GM21367 (cell line): Measurements from ENCODE around the gene SNX20.

Experiments
- ATAC-seq: cut with Tn5 transposase; IDR thresholded peaks from one replicate; pipeline ENCODE4 v1.9.1; 2021; ENCODE audit not compliant: unreplicated experiment

SNX20 gene

DNA sequence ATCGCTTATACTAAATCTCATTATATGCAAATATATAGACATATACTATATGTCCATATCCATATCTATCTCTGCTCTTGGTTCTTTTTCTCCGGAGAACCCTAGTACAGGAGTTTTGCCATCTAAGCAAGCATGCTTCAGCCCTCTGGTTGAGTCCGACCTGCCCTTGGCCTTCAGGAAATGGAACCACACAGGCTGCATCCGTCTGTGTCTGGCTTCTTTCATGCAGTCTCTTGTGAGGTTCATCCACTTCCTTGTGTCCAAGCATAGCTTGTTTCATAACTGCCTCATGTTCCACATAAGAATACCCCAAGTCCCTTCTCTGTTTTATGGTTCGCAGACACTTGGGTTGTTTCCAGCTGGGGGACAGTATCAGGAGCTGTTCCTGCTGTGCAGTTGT is 16.8 kb downstream of the SNX20 start:
- no peak for ATAC-seq

DNA sequence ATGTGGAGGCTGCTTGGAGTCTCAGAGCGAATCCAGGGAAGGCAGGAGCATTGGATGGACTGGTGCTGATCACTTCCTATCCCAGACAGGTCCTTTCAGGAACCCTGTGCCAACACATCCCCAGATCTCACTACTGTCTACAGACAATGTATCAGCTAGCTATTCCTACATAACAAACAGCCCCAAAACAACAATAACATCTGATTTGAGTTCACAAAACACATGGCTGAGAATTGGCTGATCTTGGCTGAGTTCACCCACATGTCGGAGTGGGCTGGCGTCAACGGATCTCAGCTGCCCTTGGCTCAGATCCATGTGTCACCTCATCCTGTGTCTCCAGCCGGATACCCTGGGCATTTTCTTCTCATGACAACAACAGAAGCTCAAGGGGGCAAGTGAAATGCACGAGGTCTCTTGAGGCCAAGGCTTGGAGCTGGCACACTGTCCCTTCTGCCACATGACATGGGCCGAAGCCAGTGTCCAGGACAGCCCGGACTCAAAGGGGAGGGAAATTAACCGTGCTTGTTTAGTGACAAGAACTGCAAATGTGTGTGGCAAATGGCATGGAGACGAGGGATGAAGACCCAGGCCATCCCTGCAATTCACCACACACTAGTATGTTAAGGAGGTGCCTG is 18.7 kb downstream of the SNX20 start:
- ATAC-seq: no peak

DNA sequence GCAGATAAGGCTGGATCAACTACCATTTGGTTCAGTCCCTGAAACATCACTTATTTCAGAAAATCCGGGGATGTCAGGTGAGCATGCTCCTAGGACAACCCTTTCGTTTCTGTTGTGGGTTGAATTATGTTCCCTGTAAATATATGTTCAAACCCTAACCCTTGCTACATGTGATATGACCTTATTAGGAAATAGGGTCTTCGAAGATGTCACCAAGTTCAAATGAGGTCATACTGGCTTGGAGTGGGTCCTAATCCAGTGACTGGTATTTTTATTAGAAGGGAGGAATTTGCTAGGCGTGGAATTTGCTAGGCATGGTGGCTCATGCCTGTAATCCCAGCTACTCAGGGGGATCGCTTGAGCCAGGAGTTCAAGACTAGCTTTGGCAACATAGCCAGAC is 21.3 kb downstream of the SNX20 start:
- no peak for ATAC-seq

DNA sequence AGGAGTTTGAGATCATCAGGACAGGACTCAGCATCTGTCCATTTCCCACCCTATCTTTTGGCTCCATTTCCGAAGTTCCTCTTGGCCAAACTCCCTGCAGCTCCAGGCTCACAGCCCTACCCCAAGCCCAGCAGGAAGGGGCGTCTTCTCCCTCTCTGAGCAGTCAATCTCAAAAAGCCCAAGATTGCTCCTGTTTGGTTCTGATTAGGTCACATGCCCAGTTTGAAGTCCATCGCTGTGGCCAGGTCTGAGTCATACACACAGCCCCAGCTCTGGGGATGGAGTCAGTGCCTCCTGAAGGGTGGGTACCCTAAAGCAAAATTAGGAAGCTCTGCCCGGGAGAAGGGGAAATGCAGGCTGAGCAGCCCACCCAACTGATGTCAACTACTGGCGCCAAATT is 23.9 kb downstream of the SNX20 start:
- ATAC-seq: no peak

DNA sequence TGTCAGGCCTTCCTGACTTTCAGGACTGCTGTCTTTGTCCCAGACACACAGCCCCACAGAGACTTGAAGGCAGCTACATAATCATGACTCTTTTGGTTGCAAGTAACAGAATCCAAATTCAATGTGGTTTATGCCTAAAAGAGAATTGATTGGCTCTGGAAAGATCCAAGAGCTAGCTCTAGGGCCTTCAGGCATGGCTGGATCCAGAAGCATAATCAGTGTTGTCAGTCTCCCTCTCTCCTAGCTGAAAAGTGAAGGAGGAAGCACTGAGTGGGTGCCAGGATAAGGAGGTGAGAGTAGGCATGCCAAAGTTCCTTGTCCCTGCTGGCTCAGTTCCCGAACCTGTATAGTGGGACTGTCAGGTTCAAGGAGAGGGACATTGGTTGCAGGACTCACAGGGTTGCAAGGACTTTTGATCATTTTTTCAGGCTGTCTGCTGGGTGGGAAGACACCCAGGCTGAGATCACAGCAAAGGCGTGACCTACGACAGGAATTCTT is 25.5 kb downstream of the SNX20 start:
- no peak for ATAC-seq

DNA sequence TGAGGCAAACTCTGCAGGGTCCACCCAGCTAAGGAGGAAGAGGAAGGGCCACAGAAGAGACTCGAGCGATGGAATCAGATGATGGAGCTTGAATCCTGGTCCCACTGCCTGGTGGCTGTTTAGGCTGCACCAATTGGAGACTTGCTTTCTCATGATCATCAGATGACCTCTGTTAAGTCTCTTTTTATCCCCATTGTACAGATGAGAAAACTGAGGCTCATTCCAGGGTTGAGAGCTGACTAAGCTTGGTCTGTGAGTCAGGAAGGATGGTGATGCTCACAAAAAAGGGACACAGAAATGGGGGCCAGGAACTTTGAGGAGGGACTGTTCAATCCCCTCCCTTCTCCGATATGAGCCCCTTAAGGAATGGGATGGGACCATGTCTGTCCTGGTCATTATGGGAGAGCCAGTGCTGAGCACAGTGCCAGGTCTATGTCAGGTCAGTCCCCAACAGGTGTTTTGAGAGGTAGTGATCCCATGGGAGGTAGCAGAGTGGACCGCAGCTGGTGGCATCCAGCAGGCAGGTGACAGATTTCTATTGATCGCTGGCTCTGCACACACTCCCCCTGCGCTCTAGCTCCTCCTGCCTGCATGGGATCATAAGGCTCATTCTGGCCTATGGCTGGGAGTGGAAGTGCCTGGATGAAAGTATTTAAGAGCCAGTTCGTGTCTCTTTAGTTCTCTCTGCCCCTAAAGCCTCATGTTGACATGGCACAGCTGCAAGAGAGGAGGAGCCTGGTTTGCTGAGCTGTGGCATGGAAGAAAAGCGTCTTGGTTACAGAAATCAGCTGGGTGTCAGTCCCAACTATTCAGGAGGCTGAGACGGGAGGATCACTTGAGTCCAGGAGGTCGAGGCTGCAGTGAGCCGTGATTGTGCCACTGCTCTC is 27.2 kb downstream of the SNX20 start:
- ATAC-seq: no peak

DNA sequence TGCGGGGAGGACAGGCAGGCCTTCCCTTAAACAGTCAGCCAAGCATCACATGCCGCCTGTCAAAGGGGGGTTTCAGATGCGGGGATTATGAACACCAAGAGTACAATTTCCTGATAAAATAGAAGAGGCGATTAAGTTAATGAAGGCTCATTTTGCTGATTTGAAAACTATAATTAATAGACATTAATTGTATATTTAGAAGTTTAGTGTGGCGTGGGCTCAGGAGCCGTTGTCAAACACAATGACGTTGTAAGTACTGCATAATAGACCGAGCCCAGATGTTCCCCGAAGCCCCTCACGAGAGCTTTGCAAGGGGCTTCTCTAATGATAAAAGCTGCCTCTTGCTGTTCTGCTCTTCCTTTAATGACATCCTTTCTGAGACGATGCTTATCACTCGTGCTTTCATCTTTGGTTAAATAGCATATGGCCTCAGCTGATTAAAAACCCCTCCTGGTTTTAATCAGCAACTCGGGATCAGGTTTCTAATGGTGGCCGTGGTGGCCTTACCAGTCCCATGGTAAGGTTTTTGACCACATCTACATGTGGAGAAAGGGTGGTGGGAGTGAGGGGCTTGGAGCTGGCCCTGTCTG is 28.2 kb downstream of the SNX20 start:
- ATAC-seq: no peak

DNA sequence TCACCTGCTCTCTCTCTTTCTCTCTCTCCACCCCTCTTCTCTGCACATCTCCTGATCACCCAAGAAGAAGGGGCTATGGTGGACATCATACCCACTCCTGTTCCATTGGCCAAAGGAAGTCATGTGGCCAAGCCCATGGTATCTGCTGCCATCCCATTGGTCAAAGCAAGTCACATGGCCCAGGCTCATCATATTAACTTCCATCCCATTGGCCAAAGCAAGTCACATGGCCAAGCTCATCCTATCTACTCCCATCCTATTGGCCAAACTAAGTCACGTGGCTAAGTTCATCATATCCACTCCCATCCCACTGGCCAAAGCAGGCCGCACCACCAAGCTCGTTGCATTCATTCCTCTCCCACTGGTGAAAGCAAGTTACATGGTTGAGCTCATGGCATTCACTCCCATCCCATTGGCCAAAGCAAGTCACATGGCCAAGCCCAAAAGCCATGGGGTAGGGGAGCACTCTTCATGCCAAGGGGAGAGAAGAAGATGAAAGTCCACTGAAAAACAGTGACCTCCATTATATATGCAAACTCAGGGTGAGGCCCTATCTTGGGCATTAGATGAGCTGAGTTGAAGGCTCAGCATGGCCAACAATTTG is 29.2 kb downstream of the SNX20 start:
- ATAC-seq: no peak

DNA sequence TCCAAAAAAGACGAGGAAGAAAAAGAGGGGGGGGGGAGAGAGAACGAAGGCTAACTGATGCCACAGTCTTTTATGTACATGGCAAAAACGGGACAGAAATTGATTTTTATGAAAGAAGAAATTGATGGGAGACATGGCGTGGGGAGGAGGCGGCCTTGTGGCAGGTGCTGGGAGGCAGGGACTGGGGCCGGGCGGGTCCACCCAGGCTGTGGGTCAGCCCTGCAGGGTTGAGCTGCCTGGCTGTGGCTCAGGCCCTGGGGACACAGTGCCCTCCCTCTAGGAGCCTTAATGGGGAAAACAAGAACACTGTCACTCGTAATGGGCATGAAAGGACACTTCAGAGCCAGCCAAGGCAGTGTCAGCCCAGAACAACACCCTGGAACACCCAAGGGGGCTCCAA is 34.8 kb downstream of the SNX20 start:
- no peak for ATAC-seq

DNA sequence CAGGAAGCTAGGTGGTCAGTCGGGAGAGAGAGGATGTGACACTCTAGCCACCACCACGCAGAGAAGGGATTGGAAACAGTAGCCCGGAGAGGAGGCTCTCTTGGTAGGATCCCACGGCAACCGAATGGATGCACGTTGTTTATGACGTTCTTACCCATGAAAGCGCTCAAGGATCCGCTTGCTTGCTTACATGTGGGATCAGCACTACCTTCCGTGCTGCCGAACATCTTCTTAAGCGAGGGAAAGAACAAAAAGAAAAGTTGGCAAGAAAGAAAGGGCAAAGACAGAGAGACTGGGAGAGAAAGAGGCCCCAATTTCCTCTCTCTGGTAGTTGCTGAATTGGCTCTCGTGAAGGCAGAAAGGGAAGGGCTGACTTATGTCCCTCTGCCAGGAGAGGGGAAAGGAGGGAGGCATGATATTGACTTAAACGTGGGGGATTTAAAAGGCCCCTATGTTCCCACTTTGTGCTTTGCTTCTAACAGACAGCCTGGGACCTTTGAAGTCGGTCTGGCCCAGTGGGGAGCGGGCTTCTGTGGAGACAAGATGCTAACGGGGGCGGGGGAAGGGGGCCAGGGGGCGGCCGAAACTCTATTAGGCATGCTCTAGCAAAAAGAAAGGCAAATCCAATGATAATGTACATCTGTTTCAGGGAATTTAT is 35.4 kb downstream of the SNX20 start:
- no peak for ATAC-seq

DNA sequence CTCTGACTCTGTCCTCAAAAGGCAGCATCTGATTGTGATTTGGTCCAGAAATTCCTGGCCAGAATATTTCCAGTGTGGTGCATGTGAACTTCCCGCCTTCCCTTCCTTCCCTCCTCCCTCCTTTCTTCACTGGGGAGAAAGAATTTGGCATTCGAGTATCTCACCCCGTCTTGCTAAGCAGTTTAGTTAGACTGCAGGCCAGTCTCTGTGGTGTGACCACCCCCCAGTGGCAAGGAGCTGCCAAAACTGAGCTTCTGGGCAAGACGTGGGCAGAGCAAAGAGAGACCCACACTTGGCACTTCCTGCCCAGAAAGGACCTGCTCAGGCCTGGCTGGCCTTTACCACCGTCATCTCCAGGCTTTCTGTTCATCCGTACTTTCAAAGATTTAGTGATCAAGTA is 36.4 kb downstream of the SNX20 start:
- no peak for ATAC-seq

DNA sequence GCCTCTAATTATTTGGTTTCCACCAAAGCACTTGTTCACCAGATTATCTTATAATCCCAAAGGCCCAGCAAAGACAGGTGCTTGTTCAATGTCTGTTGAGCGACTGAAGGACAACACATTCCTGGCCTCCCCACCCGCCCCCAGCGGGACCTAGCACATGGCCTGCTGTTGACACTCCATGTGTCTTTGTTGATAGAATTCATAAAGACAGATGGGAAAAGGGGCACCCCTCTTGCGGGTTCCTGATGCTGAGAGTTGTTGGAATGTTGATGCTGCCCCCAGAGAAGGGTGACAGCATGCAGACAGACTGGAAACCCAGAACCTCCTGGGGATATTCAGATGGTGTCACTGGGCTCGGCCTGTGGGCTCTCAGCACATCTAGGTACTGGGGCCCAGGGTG is 36.9 kb downstream of the SNX20 start:
- ATAC-seq: no peak

DNA sequence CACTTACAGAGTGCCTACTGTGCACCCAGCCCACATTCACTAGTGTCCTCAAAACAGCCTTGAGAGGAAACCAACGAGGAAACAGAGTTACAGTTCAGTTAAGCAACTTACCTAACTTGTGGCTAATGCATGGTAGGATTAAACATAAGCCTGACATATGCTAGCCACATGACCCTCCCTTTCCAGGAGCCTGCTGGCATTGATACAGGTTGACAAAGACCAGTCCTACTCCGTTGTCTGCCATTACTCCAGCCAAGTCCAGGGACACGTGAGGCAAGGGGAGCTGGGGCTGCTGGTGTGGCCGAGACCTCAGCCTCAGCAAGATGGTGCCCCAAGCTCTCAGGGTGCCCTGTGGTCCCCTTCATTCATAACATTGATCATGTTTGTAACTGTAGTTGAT is 37.9 kb downstream of the SNX20 start:
- ATAC-seq: no peak

DNA sequence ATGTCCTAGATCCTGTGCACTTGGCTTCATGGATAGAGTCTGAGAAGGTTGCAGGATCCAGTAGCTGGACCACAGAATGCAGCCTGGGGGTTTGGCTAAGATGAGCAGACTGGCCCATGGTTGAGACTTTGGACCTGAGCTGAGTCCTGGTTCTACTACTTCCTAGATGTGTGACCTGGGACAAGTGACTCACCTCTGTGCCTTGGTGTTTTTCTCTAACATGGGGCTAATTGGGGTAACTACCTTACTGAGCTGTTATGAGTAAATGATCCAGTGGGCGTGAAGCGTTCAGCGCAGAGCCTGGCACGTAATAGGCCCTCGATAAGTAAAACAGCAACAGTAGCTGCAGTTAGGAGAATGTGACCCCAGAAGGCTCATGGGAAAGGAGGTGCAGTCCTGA is 38.8 kb downstream of the SNX20 start:
- no peak for ATAC-seq

DNA sequence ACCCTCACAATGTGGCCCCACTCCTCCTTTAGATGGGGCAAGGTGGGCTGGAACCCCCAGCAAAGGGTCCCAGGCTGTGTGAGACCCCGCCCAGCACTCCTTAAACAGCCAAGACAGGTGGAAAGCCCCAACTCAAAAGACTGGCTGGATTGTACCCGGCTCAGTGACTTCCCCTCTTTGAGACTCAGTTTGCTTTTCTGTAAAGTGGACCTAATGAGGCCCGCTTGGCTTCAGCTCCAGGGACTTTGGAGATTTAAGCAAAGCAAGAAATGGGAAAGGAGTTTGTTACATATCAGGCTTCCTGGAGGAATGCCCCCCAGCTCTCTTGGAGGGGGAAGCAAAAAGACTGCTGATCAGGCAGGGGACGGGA is 39.3 kb downstream of the SNX20 start:
- no peak for ATAC-seq

DNA sequence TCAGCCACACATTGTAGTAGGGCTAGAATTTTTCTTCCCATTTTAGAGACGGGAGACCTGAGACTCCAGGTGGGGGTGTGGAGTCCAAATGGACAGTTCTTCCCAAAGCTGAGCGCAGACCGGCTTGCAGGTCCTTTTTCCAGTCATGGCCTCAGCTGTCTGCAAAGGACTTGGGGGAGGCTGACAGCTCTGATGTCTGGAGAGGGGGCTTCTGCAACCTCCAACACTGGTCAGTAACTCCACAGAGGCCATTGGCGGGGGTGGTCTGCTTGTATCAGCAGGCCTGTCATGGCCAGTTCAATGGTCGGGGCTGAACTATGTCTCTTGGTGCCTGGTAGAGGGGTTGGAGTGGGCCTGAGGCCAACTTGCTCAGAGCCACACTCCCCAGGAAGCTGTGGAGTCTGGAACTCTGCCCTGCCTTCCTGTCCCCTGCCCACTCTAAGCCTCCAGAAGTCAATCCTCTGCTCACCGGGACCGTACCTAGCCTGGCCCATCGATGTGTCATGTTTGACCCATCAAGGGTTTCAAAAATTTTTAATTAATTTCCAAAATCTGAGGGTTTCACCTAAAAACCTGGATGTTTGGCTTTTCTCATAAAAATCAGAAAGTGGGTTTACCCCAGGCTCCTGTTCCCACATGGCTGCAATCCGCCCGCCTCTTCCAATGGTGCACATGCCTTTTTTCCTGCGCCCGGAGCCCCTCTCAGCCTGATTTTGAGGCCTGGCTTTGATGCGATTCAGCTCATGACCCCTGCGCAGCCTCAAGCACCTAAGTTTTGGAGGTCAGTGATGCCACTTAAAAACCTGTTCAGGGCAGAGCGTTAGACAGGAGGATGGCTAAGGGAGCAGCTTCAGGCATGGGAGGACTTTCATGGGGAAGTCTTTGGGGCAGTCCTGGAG is 39.9 kb downstream of the SNX20 start:
- no peak for ATAC-seq

DNA sequence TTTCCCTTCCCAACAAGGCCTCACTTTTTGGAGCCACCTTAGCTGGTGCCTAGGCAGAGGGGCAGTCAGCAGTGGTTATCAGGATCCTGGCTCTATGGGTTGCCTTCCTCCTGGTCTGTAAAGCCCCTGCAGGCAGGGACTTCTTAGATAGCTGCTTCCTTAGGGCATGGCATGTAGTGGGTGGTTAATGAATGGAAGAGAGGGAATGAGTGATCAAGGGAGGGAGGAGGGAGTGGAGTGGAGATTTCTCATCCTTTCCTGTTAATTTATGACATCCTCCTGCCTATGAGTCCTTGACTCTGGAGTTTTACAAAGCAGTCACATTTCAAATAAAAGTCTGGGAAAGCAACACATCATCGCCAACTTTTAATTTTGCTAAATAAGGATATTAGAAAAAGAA is 40.7 kb downstream of the SNX20 start:
- no peak for ATAC-seq

DNA sequence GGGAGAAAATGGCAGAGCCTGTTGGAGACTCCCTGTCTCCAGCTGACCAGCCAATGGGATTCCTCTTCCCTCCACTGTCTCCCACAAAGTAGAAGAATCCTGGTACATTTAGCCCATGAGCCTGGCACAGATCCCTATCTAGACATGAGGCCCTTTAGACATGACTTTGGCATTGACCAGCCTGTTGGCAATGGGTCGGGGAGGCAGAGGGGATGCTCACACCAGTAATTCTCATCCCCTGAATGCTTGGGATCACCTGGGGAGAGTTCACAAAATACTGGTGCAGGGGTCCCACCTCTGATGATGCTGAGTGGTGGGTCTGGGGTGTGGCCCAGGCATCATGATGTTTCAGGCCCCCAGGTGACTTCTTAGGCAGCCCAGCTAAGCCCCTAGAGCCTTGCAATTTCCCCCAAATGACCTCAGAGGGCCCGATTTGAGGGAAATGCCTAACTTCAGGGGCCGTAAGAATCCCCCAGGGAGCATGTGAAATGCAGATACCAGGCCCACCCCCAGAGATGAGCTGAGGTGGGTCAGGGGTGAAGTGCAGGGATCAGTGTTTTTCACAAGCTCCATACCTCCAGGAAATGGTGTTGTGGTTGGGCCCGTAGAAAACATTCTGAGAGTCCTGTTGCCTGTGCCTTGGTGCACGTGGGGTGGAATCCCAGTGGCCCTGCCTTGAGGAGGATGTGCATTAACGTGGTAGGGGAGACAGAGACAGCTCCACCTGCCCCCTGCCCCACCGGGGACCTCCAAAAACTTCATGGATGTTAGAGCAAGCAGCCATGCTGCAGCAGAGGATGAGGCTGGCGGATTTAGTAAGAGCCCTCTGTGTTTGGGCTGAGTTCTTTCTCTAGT is 42.1 kb downstream of the SNX20 start:
- no peak for ATAC-seq
